HCT116 (cell line): Measurements from ENCODE around the gene SNRPD2.

ENCODE experiments used
- CBX3 ChIP-seq: IDR thresholded peaks from 2 replicates; pipeline ENCODE4 v1.6.1; 2012; ENCODE audit warnings: low read depth
- CTCF ChIP-seq, 3 experiments: fragments of 200-600 bp in 1 of 3; sonication (generic) in 1 of 3; IDR thresholded peaks in 2 of 3; conservative IDR thresholded peaks in 1 of 3; 2 replicates each; pipeline ENCODE4 v1.5.1; 2012 to 2017; ENCODE audit warnings: low read depth in 2 of 3, low read length in 2 of 3, antibody characterized with exemption in 1 of 3, borderline replicate concordance in 1 of 3, control low read depth in 1 of 3, mild to moderate bottlenecking in 1 of 3, mixed read lengths in 1 of 3, mixed run types in 1 of 3, moderate library complexity in 1 of 3; ENCODE audit not compliant: insufficient read depth in 1 of 3
- ELF1 ChIP-seq: IDR thresholded peaks from 2 replicates; pipeline ENCODE4 v1.6.1; 2012; ENCODE audit warnings: low read depth, borderline replicate concordance
- MAX ChIP-seq: IDR thresholded peaks from 2 replicates; pipeline ENCODE4 v1.6.1; 2012
- POLR2A ChIP-seq: IDR thresholded peaks from 2 replicates; pipeline ENCODE4 v1.7.0; 2011; ENCODE audit warnings: borderline replicate concordance; ENCODE audit not compliant: insufficient read depth, insufficient read length; ENCODE audit errors: extremely low read depth
- POLR2AphosphoS5 ChIP-seq: IDR thresholded peaks from 2 replicates; pipeline ENCODE4 v1.6.1; 2011; ENCODE audit warnings: mild to moderate bottlenecking, low read depth, low read length, moderate library complexity
- RAD21 ChIP-seq: IDR thresholded peaks from 2 replicates; pipeline ENCODE4 v1.6.1; 2012; ENCODE audit warnings: low read depth, mild to moderate bottlenecking
- YY1 ChIP-seq: IDR thresholded peaks from 2 replicates; pipeline ENCODE4 v1.6.1; 2011; ENCODE audit warnings: low read length, low read depth, moderate library complexity, mild to moderate bottlenecking; ENCODE audit not compliant: insufficient replicate concordance; ENCODE audit errors: extremely low read depth

DNA sequence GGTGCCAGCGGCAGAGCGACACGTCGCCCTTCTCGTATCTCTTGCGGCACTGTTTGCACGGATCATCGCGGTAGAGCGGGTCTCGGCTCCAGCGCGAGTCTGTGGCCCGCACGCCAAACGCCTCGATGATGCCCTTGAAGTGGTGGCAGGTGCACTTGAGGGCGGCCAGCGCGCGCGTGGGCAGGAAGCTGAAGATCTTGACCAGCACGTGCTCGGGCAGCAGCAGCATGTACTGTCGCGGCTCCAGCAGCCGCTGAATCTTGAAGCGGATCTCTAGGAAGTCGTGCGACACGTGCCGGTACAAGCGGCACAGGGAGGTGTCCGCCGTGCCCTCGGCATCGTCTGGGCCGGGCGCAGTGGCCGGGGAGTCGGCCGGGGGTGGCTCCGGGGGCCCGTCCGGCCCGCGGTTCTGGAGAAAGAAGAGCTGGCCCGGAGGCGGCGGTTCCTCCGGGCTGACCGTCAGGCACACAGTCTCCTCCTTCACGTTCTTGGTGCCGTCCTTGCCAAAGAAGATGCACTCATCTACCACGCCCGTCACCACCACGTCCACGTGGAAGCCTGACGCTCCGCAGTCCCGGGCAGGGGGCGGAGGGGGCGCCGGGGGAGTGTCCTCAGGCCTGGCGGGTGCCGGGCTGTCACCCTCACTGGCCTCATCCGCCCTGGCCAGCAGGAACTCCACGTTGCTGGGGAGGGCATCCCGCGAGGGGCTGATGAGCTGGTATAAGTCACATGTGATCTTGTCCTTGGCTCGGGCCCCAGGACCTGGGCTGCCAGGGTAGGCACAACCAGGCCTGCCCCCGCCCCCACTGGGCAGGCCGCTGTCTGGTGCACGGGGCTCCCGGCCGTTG lies 20.3 kb upstream of the SNRPD2 start:
- no peak for TF ChIP-seq RAD21
- TF ChIP-seq YY1, result no peak
- TF ChIP-seq POLR2A, result no peak
- TF ChIP-seq MAX, result no peak
- no peak for TF ChIP-seq CTCF (IDR thresholded peaks at IDR 0.05 in 2 of 3, conservative IDR thresholded peaks at IDR 0.05 in 1 of 3; ENCODE audit: borderline replicate concordance in 1 of 3, insufficient read depth in 1 of 3, low read depth in 2 of 3, low read length in 2 of 3)
- no peak for TF ChIP-seq POLR2AphosphoS5
- TF ChIP-seq CBX3, result no peak
- TF ChIP-seq ELF1, result no peak
